HG03095 (cell line): ENCODE measurements around the gene ACTG1.

Source experiments
- ATAC-seq: cut with Tn5 transposase; IDR thresholded peaks from one replicate; pipeline ENCODE4 v1.9.1; 2021; ENCODE audit warnings: moderate library complexity; ENCODE audit not compliant: unreplicated experiment

The ACTG1 gene

GRCh38 chr17:81466564-81467472, 45.8 kb downstream of the ACTG1 start:
- ATAC-seq: no peak

DNA sequence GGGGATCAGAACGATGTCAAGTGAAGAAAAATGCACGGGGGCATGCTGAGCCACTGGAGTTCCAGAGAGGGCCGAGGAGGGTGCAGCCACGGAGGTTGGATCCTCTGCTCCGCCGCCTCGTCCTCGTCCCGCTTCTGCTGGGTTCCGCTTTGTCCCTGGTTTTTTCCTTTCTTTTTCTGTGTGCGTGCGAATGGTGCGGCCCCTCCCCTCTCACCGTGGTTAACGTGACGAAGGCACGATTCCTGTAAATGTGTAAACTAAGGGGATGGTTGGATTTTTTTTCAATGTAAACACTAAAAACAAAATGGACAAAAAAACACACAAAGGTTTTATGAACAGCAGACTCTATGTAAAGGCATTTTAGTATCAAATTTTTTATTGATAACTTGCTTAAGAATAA, 46.7 kb downstream of the ACTG1 start:
- no peak for ATAC-seq

- no peak for ATAC-seq
Measured at GRCh38 chr17:81464586-81464985, 48.0 kb downstream of the ACTG1 start.

DNA sequence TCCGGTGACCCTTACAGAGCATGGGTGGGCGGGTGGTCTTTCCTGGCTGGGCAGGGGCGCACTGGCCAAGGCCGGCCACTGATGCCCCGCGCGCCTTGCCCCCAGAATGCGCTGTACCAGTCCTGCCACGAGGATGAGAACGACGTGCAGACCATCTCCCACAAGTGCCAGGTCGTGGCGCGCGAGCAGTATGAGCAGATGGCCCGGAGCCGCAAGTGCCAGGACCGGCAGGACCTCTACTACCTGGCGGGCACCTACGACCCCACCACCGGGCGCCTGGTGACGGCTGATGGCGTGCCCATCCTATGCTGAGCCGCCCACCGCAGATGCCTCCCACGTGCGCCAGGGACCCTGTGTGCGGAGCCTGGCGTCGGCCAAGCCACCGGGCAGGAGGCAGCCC, 49.1 kb downstream of the ACTG1 start:
- no peak for ATAC-seq

- no peak for ATAC-seq
Measured at GRCh38 chr17:81462506-81463125, 50.0 kb downstream of the ACTG1 start.

DNA sequence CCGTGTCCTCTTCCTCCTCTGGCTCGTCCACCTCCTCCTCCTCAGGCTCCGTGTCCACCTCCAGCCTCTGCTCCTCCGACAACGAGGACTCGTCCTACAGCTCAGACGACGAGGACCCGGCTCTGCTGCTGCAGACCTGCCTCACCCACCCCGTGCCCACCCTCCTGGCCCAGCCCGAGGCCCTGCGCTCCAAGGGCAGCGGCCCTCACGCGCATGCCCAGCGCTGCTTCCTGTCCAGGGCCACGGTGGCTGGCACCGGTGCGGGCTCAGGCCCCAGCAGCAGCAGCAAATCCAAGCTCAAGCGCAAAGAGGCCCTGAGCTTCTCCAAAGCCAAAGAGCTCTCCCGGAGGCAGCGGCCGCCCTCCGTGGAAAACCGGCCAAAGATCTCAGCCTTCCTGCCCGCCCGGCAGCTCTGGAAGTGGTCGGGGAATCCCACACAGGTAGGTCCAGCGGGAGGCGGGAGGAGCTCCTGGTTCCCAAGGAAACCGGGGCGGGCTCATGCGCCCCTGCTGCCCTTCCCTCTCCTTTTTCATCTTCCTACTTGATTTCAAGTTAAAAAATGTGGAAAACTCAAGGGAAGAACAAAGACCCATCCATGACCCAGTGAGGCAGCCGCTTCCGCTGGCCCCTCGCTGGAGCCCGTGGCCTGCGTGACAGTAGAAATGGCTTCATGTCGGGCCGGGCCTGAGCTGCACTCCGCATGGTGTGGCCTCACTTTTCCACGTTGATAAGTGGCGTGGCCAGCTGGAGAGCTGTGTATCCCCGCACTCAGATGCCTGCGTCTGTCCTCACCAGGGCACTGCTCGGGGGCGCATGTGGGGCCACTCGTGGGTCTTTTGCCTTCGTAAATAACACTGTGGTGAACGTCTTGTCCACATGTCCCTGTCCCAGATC, 50.7 kb downstream of the ACTG1 start:
- ATAC-seq: no peak

DNA sequence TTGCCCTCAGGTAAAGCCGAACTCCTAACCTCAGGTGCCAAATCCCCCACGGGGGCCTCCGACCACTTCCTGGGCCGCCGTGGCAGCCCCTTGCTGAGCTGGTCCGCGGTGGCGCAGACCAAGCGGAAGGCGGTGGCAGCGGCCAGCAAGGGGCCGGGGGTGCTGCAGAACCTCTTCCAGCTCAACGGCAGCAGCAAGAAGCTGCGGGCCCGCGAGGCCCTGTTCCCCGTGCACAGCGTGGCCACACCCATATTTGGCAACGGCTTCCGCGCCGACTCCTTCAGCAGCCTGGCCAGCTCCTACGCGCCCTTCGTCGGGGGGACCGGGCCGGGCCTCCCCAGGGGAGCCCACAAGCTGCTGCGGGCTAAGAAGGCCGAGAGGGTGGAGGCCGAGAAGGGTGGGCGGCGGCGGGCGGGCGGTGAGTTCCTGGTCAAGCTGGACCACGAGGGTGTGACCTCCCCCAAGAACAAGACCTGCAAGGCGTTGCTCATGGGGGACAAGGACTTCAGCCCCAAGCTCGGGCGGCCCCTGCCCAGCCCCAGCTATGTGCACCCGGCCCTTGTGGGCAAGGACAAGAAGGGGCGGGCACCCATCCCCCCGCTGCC, 51.6 kb downstream of the ACTG1 start:
- no peak for ATAC-seq
